Measurements from ENCODE around the gene CRADD.

Gene CRADD

DNA sequence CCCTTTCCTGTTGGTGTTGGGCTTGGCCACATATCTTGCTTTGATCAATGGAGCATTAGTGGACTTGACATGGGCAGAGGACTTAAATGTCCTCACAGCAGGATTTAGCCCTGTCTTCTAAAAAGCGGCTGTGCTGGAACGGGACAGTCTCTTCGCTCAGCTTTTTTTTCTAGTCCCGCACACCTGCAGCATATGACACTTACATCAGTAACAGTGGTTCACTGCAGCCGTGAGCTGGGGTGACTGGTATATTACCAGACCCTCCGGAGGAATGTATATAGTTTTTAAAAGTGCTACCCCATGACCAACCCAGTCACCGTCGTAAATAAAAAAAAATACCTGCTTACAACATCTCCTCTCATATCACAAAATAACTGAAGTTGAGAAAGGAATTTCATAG, 164.5 kb downstream of the CRADD start:
- TF ChIP-seq, protein P1, sequence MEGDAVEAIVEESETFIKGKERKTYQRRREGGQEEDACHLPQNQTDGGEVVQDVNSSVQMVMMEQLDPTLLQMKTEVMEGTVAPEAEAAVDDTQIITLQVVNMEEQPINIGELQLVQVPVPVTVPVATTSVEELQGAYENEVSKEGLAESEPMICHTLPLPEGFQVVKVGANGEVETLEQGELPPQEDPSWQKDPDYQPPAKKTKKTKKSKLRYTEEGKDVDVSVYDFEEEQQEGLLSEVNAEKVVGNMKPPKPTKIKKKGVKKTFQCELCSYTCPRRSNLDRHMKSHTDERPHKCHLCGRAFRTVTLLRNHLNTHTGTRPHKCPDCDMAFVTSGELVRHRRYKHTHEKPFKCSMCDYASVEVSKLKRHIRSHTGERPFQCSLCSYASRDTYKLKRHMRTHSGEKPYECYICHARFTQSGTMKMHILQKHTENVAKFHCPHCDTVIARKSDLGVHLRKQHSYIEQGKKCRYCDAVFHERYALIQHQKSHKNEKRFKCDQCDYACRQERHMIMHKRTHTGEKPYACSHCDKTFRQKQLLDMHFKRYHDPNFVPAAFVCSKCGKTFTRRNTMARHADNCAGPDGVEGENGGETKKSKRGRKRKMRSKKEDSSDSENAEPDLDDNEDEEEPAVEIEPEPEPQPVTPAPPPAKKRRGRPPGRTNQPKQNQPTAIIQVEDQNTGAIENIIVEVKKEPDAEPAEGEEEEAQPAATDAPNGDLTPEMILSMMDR (IDR thresholded peaks at IDR 0.05; ENCODE audit: low read depth, low read length, missing control alignments) = no peak
- in situ Hi-C loops (cut with HindIII; ENCODE audit: low sequenced_read_pairs) = no loop called here
- DNase-seq (ENCODE audit: low read depth) = no peak
- no peak overlapping the region for H3K4me3 ChIP-seq (ENCODE audit: low read depth, low read length)

DNA sequence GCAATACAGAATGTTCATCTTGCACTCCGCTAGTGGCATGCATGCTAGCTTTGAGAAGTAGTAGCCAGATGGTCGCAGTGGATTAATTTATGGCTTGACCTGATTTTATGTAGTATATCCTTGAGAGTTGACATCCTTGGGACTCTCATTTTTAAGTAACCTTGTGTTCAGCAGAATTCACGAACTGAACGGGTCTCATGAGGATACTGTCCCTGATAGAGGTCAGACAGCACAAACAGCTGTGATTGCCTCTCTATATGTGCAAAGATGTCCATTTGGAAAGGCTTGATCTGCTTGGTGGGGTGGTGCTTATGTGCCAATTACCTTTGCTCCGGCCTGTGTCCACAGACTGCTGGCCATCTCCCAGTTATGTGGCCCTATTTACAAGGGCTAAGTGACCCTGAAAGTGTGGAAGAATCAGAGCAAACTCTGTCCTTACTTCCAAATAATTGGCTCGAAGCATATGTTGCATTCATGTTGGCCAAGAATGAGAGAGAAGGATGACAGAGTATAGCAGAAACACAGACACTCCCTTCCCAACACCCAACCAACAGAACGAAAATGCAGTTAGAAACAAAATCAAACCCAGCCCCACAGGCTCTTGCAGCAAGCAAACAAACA, 167.1 kb downstream of the CRADD start:
- TF ChIP-seq, protein P1 (IDR thresholded peaks at IDR 0.05; ENCODE audit: low read depth, low read length, missing control alignments) = no peak
- no peak overlapping the region for H3K4me3 ChIP-seq (ENCODE audit: low read depth, low read length)
- DNase-seq (ENCODE audit: low read depth) = no peak
- in situ Hi-C loops (cut with HindIII; ENCODE audit: low sequenced_read_pairs) = no loop called here

- no peak overlapping the region for H3K4me3 ChIP-seq (ENCODE audit: low read depth, low read length)
- in situ Hi-C loops (cut with HindIII; ENCODE audit: low sequenced_read_pairs) = no loop called here
- TF ChIP-seq, protein P1 (IDR thresholded peaks at IDR 0.05; ENCODE audit: low read depth, low read length, missing control alignments) = no peak
- DNase-seq (ENCODE audit: low read depth) = no peak
Measured at GRCh38 chr12:93846936-93847516, 169.9 kb downstream of the CRADD start.

GRCh38 chr12:93847517-93848474, 170.6 kb downstream of the CRADD start:
- no peak for DNase-seq (ENCODE audit: low read depth)
- H3K4me3 ChIP-seq (ENCODE audit: low read depth, low read length) = no peak overlapping the region
- TF ChIP-seq, protein P1 (IDR thresholded peaks at IDR 0.05; ENCODE audit: low read depth, low read length, missing control alignments) = no peak
- in situ Hi-C loops (cut with HindIII; ENCODE audit: low sequenced_read_pairs) = no loop called here

DNA sequence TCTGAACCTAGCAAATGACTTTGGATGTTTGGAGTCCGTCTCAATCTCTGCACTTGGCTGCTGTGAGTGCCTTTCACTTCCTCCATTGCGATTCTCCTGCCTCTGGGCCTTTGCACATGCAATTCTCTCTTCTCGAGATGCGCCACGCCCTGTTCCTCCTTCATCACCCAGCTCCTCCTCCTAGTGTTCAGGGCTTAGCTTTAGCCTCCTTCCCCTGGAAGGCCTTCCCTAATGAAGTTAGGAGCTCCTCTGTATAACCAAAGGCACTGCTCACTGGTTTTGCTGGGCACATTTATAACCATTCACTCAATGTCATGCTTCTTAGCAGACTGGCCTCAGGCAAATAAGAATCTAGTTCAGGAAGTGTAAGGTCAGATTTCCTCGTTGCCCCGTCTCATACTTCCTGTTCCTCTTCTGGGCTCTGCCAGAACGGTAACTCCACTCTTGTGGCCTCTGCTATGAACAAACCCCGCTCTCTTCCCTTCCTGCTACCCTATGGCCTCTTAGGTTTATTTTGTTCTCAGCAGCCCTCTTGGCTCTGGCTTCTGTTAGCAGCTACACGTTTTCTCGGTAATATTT, 171.4 kb downstream of the CRADD start:
- no peak overlapping the region for H3K4me3 ChIP-seq (ENCODE audit: low read depth, low read length)
- DNase-seq (ENCODE audit: low read depth) = no peak
- TF ChIP-seq, protein P1 (IDR thresholded peaks at IDR 0.05; ENCODE audit: low read depth, low read length, missing control alignments) = no peak
- in situ Hi-C loops (cut with HindIII; ENCODE audit: low sequenced_read_pairs) = no loop called here

- DNase-seq (ENCODE audit: low read depth) = no peak
- no peak overlapping the region for H3K4me3 ChIP-seq (ENCODE audit: low read depth, low read length)
- TF ChIP-seq, protein P1 (IDR thresholded peaks at IDR 0.05; ENCODE audit: low read depth, low read length, missing control alignments) = no peak
- in situ Hi-C loops (cut with HindIII; ENCODE audit: low sequenced_read_pairs) = no loop called here
Measured at GRCh38 chr12:93849946-93850345, 172.8 kb downstream of the CRADD start.

Data from astrocyte of the cerebellum (primary cell).